ENCODE results near the gene SLX9.
"Not testable (repeated sequence)": the region's sequence is repeated elsewhere in the genome, so short reads cannot be mapped to it uniquely, and the experiment has no call there.

Gene SLX9

GRCh38 chr21:44911384-44912157 is 28.3 kb upstream of the SLX9 start:
- peak overlapping the region; percentile 54; the same call in 1 of the 2 replicates for H3K27ac ChIP-seq
- DNase-seq (ENCODE audit: low read depth, low spot score) = no peak
- TF ChIP-seq POLR2AphosphoS5 (IDR thresholded peaks at IDR 0.05; ENCODE audit: borderline replicate concordance, low read depth, low read length) = no peak
- TF ChIP-seq EZH2 (IDR thresholded peaks at IDR 0.05) = no peak
- H3K9me3 ChIP-seq (ENCODE audit: low read depth, low read length) = no peaks in the 10 kb centered on the region
- no peaks in the 10 kb centered on the region for H3K36me3 ChIP-seq (ENCODE audit: insufficient read depth, low read length)
- no peak overlapping the region for H3K4me3 ChIP-seq
- H3K9ac ChIP-seq (ENCODE audit: insufficient read length) = peak overlapping the region; percentile 32

- DNase-seq (ENCODE audit: low read depth, low spot score) = no peak
- H3K27ac ChIP-seq = peak overlapping the region; percentile 54; the same call in 1 of the 2 replicates
- no peaks in the 10 kb centered on the region for H3K36me3 ChIP-seq (ENCODE audit: insufficient read depth, low read length)
- no peak overlapping the region for H3K9ac ChIP-seq (ENCODE audit: insufficient read length)
- H3K9me3 ChIP-seq (ENCODE audit: low read depth, low read length) = no peaks in the 10 kb centered on the region
- no peak overlapping the region for H3K4me3 ChIP-seq
- no peak for TF ChIP-seq FOXP2 (optimal IDR thresholded peaks at IDR 0.05; ENCODE audit: control extremely low read depth, extremely low read length, insufficient read depth)
- TF ChIP-seq POLR2AphosphoS5 (IDR thresholded peaks at IDR 0.05; ENCODE audit: borderline replicate concordance, low read depth, low read length) = no peak
- no peak for TF ChIP-seq EZH2 (IDR thresholded peaks at IDR 0.05)
Measured at GRCh38 chr21:44912158-44912473, 27.7 kb upstream of the SLX9 start.

- H3K36me3 ChIP-seq (ENCODE audit: insufficient read depth, low read length); DNase-seq (ENCODE audit: low read depth, low spot score); H3K9me3 ChIP-seq (ENCODE audit: low read depth, low read length); H3K4me3 ChIP-seq; H3K9ac ChIP-seq (ENCODE audit: insufficient read length): not testable (repeated sequence)
- H3K27ac ChIP-seq = peak overlapping the region; percentile 54; the same call in 1 of the 2 replicates
Measured at GRCh38 chr21:44912506-44913412, 27.1 kb upstream of the SLX9 start.

GRCh38 chr21:44913425-44914175 is 26.2 kb upstream of the SLX9 start:
- no peak overlapping the region for H3K27ac ChIP-seq

GRCh38 chr21:44914176-44914874 is 25.5 kb upstream of the SLX9 start:
- no peak for DNase-seq (ENCODE audit: low read depth, low spot score)
- TF ChIP-seq EZH2 (IDR thresholded peaks at IDR 0.05) (no peak), POLR2AphosphoS5 (IDR thresholded peaks at IDR 0.05; ENCODE audit: borderline replicate concordance, low read depth, low read length) (no peak), FOXP2 (optimal IDR thresholded peaks at IDR 0.05; ENCODE audit: control extremely low read depth, extremely low read length, insufficient read depth) (no peak)
- no peak overlapping the region for H3K4me3 ChIP-seq
- H3K9ac ChIP-seq (ENCODE audit: insufficient read length) = no peak overlapping the region
- H3K9me3 ChIP-seq (ENCODE audit: low read depth, low read length) = no peaks in the 10 kb centered on the region
- H3K36me3 ChIP-seq (ENCODE audit: insufficient read depth, low read length) = no peaks in the 10 kb centered on the region
- H3K27ac ChIP-seq = peak overlapping the region; percentile 70; the same call in 1 of the 2 replicates

More at GRCh38 chr21:44913425-44914175, 26.2 kb upstream of the SLX9 start:
- Histone ChIP-seq H3K9ac (ENCODE audit: insufficient read length) (no peak overlapping the region), H3K4me3 (no peak overlapping the region), H3K36me3 (ENCODE audit: insufficient read depth, low read length) (no peaks in the 10 kb centered on the region), H3K9me3 (ENCODE audit: low read depth, low read length) (no peaks in the 10 kb centered on the region)
- DNase-seq (ENCODE audit: low read depth, low spot score) = no peak
- no peak for TF ChIP-seq POLR2AphosphoS5 (IDR thresholded peaks at IDR 0.05; ENCODE audit: borderline replicate concordance, low read depth, low read length)
- TF ChIP-seq EZH2 (IDR thresholded peaks at IDR 0.05) = no peak

GRCh38 chr21:44916965-44917364 is 22.9 kb upstream of the SLX9 start:
- Histone ChIP-seq H3K9me3 (ENCODE audit: low read depth, low read length) (no peaks in the 10 kb centered on the region), H3K4me3 (no peak overlapping the region), H3K9ac (ENCODE audit: insufficient read length) (no peak overlapping the region), H3K36me3 (ENCODE audit: insufficient read depth, low read length) (no peaks in the 10 kb centered on the region), H3K27ac (peak overlapping the region; percentile 69)
- DNase-seq (ENCODE audit: low read depth, low spot score) = no peak
- TF ChIP-seq POLR2AphosphoS5 (IDR thresholded peaks at IDR 0.05; ENCODE audit: borderline replicate concordance, low read depth, low read length) = no peak
- TF ChIP-seq EZH2 (IDR thresholded peaks at IDR 0.05) = no peak
- TF ChIP-seq FOXP2 (optimal IDR thresholded peaks at IDR 0.05; ENCODE audit: control extremely low read depth, extremely low read length, insufficient read depth) = no peak

GRCh38 chr21:44917446-44918106 is 22.3 kb upstream of the SLX9 start:
- Histone ChIP-seq H3K36me3 (ENCODE audit: insufficient read depth, low read length) (no peaks in the 10 kb centered on the region), H3K9me3 (ENCODE audit: low read depth, low read length) (no peaks in the 10 kb centered on the region), H3K4me3 (no peak overlapping the region), H3K9ac (ENCODE audit: insufficient read length) (no peak overlapping the region), H3K27ac (peak overlapping the region; percentile 69)
- TF ChIP-seq FOXP2 (optimal IDR thresholded peaks at IDR 0.05; ENCODE audit: control extremely low read depth, extremely low read length, insufficient read depth) (no peak), EZH2 (IDR thresholded peaks at IDR 0.05) (no peak), POLR2AphosphoS5 (IDR thresholded peaks at IDR 0.05; ENCODE audit: borderline replicate concordance, low read depth, low read length) (no peak)
- no peak for DNase-seq (ENCODE audit: low read depth, low spot score)

Data from SK-N-MC (cell line).